Measurements from ENCODE around the gene ZKSCAN5. TPM values are rescaled to one million over a fixed set of nuclear protein-coding genes. Genes with fewer than 3 reads are reported as not detected.
"Not testable (repeated sequence)": the region's sequence is repeated elsewhere in the genome, so short reads cannot be mapped to it uniquely, and the experiment has no call there.

The ZKSCAN5 gene
- total RNA-seq, 4 donors from 2014 or later = 5.7 to 8.5 (median 7.4) TPM

DNA sequence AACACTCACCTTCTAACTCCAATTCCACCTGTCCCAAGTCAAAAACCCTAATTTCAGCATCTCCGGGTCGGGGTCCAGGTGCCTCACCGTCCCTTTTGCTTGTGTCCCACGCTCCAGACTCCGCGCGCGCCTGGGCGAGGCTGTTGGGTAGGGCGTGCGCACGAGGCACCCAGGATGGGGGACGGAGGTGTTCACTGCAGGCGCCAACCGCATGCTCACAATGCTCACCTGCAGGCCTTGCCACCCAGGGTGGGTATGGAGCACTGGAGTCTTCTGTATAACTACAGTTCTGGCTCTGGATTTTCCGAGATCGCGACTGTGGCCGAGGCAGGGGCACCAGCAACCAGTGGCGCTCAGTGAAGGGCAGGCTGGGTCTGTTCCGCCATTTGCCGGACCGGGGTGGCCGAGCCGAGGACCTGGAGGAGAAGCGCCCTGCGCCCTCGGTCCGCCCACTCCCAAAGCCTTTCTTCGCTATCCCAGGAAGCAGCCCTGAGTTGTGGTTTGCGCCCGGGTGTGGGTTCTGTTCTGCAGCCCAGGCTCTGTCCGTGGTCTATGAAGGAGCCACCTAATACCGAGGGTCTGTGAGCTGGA lies 38.7 kb downstream of the ZKSCAN5 start:
- no peak overlapping the region for H3K4me3 ChIP-seq
- WGBS = 93% methylated on average over 16 of the region's 34 CpGs
- peaks cover 7% of the 10 kb centered on the region for H3K36me3 ChIP-seq
- TF ChIP-seq EP300 (IDR thresholded peaks at IDR 0.05) = no peak
- no peak for TF ChIP-seq POLR2A (IDR thresholded peaks at IDR 0.05)
- TF ChIP-seq, protein P1, sequence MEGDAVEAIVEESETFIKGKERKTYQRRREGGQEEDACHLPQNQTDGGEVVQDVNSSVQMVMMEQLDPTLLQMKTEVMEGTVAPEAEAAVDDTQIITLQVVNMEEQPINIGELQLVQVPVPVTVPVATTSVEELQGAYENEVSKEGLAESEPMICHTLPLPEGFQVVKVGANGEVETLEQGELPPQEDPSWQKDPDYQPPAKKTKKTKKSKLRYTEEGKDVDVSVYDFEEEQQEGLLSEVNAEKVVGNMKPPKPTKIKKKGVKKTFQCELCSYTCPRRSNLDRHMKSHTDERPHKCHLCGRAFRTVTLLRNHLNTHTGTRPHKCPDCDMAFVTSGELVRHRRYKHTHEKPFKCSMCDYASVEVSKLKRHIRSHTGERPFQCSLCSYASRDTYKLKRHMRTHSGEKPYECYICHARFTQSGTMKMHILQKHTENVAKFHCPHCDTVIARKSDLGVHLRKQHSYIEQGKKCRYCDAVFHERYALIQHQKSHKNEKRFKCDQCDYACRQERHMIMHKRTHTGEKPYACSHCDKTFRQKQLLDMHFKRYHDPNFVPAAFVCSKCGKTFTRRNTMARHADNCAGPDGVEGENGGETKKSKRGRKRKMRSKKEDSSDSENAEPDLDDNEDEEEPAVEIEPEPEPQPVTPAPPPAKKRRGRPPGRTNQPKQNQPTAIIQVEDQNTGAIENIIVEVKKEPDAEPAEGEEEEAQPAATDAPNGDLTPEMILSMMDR (IDR thresholded peaks at IDR 0.05) = no peak
- TF ChIP-seq POLR2AphosphoS5 (IDR thresholded peaks at IDR 0.05) = no peak
- DNase-seq (ENCODE audit: low spot score in 2 of 2) = peak in 1 of 2 donors; percentile 71
- no peak overlapping the region for H3K27ac ChIP-seq
- H3K27me3 ChIP-seq = no peaks in the 10 kb centered on the region
- no peaks in the 10 kb centered on the region for H3K4me1 ChIP-seq
- peaks cover 17% of the 10 kb centered on the region for H3K9me3 ChIP-seq

DNA sequence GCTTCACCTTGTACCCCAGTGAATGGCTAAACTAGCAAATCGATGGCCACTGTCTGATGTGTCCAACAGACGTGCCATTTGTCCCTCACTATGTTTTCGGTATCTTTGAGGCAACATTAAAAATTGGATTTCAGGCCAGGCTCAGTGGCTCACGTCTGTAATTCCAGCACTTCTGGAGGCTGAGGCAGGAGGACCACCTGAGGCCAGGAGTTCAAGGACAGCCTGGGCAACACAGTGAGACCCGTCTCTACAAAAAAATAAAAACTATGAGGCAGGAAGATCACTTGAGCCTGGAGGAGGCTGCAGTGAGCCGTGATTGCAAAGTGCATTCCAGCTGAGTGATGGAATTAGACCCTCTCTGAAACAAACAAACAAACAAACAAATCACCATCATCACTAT lies 39.5 kb downstream of the ZKSCAN5 start:
- DNase-seq (ENCODE audit: low spot score in 2 of 2) = peak in 1 of 2 donors; percentile 7
- Histone ChIP-seq H3K4me3 (no peak overlapping the region), H3K27me3 (no peaks in the 10 kb centered on the region), H3K36me3 (peaks cover 11% of the 10 kb centered on the region), H3K4me1 (no peaks in the 10 kb centered on the region), H3K9me3 (peaks cover 13% of the 10 kb centered on the region), H3K27ac (no peak overlapping the region)
- no peak for TF ChIP-seq POLR2A (IDR thresholded peaks at IDR 0.05)
- no peak for TF ChIP-seq EP300 (IDR thresholded peaks at IDR 0.05)
- no peak for TF ChIP-seq POLR2AphosphoS5 (IDR thresholded peaks at IDR 0.05)
- TF ChIP-seq, protein P1 (IDR thresholded peaks at IDR 0.05) = no peak
- WGBS = 95% methylated on average over 6 of the region's 6 CpGs

DNA sequence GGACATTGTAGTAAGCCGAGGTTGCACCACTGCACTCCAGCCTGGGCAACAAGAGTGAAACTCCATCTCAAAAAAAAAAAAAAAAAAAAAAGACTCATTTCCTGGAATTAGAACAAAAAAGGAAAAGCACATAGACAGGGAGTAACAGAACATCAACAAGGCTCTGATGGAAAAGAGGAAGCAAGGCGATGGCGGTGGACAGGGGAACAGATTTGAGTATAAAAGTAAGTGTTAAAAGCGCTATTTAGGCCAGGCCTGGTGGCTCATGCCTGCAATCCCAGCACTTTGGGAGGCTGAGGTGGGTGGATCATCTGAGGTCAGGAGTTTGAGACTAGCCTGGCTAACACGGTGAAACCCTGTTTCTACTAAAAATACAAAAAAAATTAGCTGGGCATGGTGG lies 40.8 kb downstream of the ZKSCAN5 start:
- not testable (repeated sequence) for H3K4me1 ChIP-seq, H3K4me3 ChIP-seq, H3K27ac ChIP-seq, H3K27me3 ChIP-seq, H3K9me3 ChIP-seq
- WGBS = 95% methylated on average over 5 of the region's 5 CpGs
- H3K36me3 ChIP-seq = peaks cover 11% of the 10 kb centered on the region
- DNase-seq (ENCODE audit: low spot score in 2 of 2) = peak in 1 of 2 donors; percentile 43

DNA sequence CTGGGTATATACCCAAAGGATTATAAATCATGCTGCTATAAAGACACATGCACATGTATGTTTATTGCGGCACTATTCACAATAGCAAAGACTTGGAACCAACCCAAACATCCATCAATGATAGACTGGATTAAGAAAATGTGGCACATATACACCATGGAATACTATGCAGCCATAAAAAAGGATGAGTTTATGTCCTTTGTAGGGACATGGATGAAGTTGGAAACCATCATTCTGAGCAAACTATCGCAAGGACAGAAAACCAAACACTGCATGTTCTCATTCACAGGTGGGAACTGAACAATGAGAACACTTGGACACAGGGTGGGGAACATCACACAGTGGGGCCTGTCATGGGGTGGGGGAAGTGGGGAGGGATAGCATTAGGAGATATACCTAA lies 45.1 kb downstream of the ZKSCAN5 start:
- H3K27me3 ChIP-seq; H3K9me3 ChIP-seq; H3K4me3 ChIP-seq; H3K27ac ChIP-seq; DNase-seq (ENCODE audit: low spot score in 2 of 2): not testable (repeated sequence)
- Histone ChIP-seq H3K36me3 (peaks cover 14% of the 10 kb centered on the region), H3K4me1 (peaks cover 18% of the 10 kb centered on the region)
- WGBS = 100% methylated on average over 2 of the region's 2 CpGs

DNA sequence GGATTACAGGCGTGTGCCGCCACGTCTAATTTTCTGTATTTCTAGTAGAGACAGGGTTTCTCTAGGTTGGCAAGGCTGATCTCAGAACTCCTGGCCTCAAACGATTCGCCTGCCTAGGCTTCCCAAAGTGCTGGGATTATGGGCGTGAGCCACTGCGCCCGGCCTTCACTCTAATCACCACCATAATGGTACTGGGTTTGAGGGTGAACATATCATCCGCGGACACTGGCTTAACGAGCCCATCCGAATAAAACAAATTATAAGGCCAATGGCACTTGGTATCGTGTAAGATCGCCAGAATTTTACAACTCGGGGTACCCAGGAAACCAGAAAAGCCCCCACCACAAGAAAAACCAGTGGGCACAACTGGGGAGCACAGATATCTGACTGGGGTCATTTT lies 46.9 kb downstream of the ZKSCAN5 start:
- Histone ChIP-seq H3K4me1 (peaks cover 18% of the 10 kb centered on the region), H3K27me3 (no peaks in the 10 kb centered on the region), H3K4me3 (peak overlapping the region; percentile 98), H3K9me3 (no peaks in the 10 kb centered on the region), H3K36me3 (peaks cover 14% of the 10 kb centered on the region), H3K27ac (peak overlapping the region; percentile 88)
- no peak for TF ChIP-seq EP300 (IDR thresholded peaks at IDR 0.05)
- TF ChIP-seq POLR2A (IDR thresholded peaks at IDR 0.05) = no peak
- WGBS = 18% methylated on average over 9 of the region's 15 CpGs
- no peak for DNase-seq (ENCODE audit: low spot score in 2 of 2)

DNA sequence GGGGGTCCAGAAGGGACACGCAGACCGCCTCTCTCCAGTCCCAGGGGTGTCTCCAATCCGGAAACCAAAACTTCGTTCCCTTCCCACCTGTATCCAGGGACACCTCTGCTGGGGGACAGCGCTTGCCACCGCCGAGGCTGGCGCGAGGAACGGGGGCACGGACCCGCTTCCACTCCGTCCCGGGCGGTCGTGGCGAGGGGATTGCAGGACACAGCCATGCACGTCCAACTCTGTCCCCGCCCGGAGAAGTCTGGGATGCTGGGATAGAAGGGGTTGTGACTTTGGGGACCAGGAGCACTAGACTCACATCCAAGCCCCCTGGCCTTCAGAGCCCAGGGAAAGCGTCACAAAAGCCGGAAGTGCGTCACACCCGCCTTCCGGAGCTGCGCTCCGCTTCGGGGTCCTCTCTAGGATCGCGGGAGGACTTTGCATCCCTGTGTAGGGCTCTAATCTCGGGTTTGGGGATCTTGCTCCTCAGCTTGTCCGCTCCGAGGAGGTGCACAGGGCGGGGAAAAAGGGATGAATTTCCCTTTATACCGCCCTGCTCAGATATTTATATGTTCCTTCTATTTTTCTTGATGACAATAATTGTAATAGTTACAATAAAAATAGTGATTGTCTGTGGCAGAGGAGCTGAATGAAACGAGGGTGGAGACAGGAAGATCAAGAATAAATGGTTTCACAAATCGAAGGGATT lies 47.5 kb downstream of the ZKSCAN5 start, which contains the start of gene FAM200A:
FAM200A (minus strand) TSS at position 348 of the 697 bp plus-strand sequence. CDS start 3,707 bp downstream, outside the sequence.
- Histone ChIP-seq H3K4me1 (peaks cover 18% of the 10 kb centered on the region), H3K9me3 (no peaks in the 10 kb centered on the region), H3K4me3 (peak within 1 kb of the TSS; percentile 98), H3K27ac (peak within 1 kb of the TSS; percentile 88), H3K27me3 (no peaks in the 10 kb centered on the region), H3K36me3 (peaks cover 14% of the 10 kb centered on the region)
- peak; percentile 87 to 89 for DNase-seq (ENCODE audit: low spot score in 2 of 2)
- TF ChIP-seq, protein P1 (IDR thresholded peaks at IDR 0.05) = no peak
- TF ChIP-seq POLR2A (IDR thresholded peaks at IDR 0.05) = peak in 1 of 2 donors; percentile 89
- TF ChIP-seq EP300 (IDR thresholded peaks at IDR 0.05) = no peak
- peak in 2 of 3 donors; percentile 57 to 85 for TF ChIP-seq POLR2AphosphoS5 (IDR thresholded peaks at IDR 0.05)
- 0% methylated on average over 9 of the region's 37 CpGs for WGBS

Data from suprapubic skin (tissue), 4 donors.